ENCODE measurements around the gene EHBP1L1.
A peak's percentile ranks its signal among the peaks of the same experiment; 100 is the strongest.

Gene EHBP1L1

GRCh38 chr11:65580031-65580692 is 4.3 kb downstream of the EHBP1L1 start:
- no peak for DNase-seq

- no peak for DNase-seq
Measured at GRCh38 chr11:65580756-65581155, 4.9 kb downstream of the EHBP1L1 start.

- DNase-seq = no peak
Measured at GRCh38 chr11:65581928-65582327, 6.1 kb downstream of the EHBP1L1 start.

- DNase-seq = no peak
Measured at GRCh38 chr11:65583589-65583988, 7.7 kb downstream of the EHBP1L1 start.

GRCh38 chr11:65584106-65584505 is 8.3 kb downstream of the EHBP1L1 start:
- DNase-seq = no peak

GRCh38 chr11:65584723-65585171 is 8.9 kb downstream of the EHBP1L1 start:
- no peak for DNase-seq

- DNase-seq = no peak
Measured at GRCh38 chr11:65585396-65586246, 9.8 kb downstream of the EHBP1L1 start.

- DNase-seq = no peak
Measured at GRCh38 chr11:65586247-65586630, 10.4 kb downstream of the EHBP1L1 start.

GRCh38 chr11:65586676-65587075 is 10.8 kb downstream of the EHBP1L1 start:
- DNase-seq = no peak

- peak; percentile 13 for DNase-seq
Measured at GRCh38 chr11:65588199-65589054, 12.6 kb downstream of the EHBP1L1 start.

GRCh38 chr11:65589444-65590239 is 13.8 kb downstream of the EHBP1L1 start:
- no peak for DNase-seq

GRCh38 chr11:65590240-65590738 is 14.4 kb downstream of the EHBP1L1 start:
- no peak for DNase-seq

GRCh38 chr11:65591939-65592857 is 16.3 kb downstream of the EHBP1L1 start:
- no peak for DNase-seq

- DNase-seq = no peak
Measured at GRCh38 chr11:65592858-65593517, 17.1 kb downstream of the EHBP1L1 start.

- DNase-seq = no peak
Measured at GRCh38 chr11:65593518-65594414, 17.9 kb downstream of the EHBP1L1 start.

GRCh38 chr11:65595131-65595530 is 19.3 kb downstream of the EHBP1L1 start:
- no peak for DNase-seq

- no peak for DNase-seq
Measured at GRCh38 chr11:65595543-65596281, 19.9 kb downstream of the EHBP1L1 start, which contains the start of gene KCNK7. KCNK7 (minus strand) TSS chr11:65595800; CDS start chr11:65595772, 28 bp downstream.

- DNase-seq = no peak
Measured at GRCh38 chr11:65596520-65596919, 20.7 kb downstream of the EHBP1L1 start.
